ENCODE measurements around the gene MAGEA12.
"Not testable (repeated sequence)": the region's sequence is repeated elsewhere in the genome, so short reads cannot be mapped to it uniquely, and the experiment has no call there.

DNA sequence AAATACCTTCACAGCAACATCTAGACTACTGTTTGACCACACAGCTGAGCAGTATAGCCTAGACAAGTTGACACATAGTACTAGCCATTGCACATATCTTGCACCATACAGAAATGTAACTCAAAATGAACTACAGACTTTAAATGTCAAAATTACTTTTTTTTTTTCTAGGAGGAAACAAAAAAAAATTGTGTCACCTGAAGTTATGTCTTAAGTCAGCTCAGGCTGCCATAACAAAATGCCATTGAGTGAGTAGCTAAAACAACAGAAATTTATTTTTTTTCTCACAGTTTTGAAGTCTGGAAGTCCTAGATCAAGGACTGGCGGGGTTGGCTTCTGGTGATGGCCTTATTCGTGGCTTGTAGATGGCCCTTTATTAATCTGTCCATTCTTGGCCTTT lies 24.4 kb upstream of the MAGEA12 start, which contains the start of gene CSAG2:
- TF ChIP-seq ZNF274 (IDR thresholded peaks at IDR 0.05; ENCODE audit: insufficient read depth, insufficient read length); RCOR1 (conservative IDR thresholded peaks at IDR 0.05; ENCODE audit: low read depth, low read length): not testable (repeated sequence)
- TF ChIP-seq, protein P1, sequence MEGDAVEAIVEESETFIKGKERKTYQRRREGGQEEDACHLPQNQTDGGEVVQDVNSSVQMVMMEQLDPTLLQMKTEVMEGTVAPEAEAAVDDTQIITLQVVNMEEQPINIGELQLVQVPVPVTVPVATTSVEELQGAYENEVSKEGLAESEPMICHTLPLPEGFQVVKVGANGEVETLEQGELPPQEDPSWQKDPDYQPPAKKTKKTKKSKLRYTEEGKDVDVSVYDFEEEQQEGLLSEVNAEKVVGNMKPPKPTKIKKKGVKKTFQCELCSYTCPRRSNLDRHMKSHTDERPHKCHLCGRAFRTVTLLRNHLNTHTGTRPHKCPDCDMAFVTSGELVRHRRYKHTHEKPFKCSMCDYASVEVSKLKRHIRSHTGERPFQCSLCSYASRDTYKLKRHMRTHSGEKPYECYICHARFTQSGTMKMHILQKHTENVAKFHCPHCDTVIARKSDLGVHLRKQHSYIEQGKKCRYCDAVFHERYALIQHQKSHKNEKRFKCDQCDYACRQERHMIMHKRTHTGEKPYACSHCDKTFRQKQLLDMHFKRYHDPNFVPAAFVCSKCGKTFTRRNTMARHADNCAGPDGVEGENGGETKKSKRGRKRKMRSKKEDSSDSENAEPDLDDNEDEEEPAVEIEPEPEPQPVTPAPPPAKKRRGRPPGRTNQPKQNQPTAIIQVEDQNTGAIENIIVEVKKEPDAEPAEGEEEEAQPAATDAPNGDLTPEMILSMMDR (IDR thresholded peaks at IDR 0.05 in 2 of 3, conservative IDR thresholded peaks at IDR 0.05 in 1 of 3; ENCODE audit: control insufficient read depth in 2 of 3, extremely low read depth in 1 of 3, insufficient read depth in 1 of 3, low read depth in 3 of 3, low read length in 3 of 3) = not testable (repeated sequence)
